ENCODE measurements around the gene SLC4A4.
"Not testable (repeated sequence)": the region's sequence is repeated elsewhere in the genome, so short reads cannot be mapped to it uniquely, and the experiment has no call there.

The SLC4A4 gene

GRCh38 chr4:71402616-71403015, 63.8 kb downstream of the SLC4A4 start:
- Histone ChIP-seq H3K27me3 (ENCODE audit: control insufficient read depth in 2 of 2, insufficient read depth in 2 of 2, low read length in 2 of 2) (no peaks in the 10 kb centered on the region), H3K4me1 (ENCODE audit: control insufficient read depth in 2 of 2, insufficient read depth in 2 of 2, low read length in 2 of 2) (no peaks in the 10 kb centered on the region), H3K4me3 (ENCODE audit: low read length in 2 of 2) (no peak overlapping the region), H3K9ac (ENCODE audit: low read depth in 1 of 2, low read length in 2 of 2) (no peak overlapping the region), H3K27ac (ENCODE audit: low read depth in 2 of 2, low read length in 2 of 2) (no peak overlapping the region), H3K9me3 (ENCODE audit: control insufficient read depth in 2 of 2, low read length in 2 of 2) (no peaks in the 10 kb centered on the region), H3K36me3 (ENCODE audit: control insufficient read depth in 2 of 2, insufficient read depth in 2 of 2, low read length in 2 of 2) (peaks cover 0 to 2% of the 10 kb centered on the region in 2 donors)

- H3K27me3 ChIP-seq (ENCODE audit: control insufficient read depth in 2 of 2, insufficient read depth in 2 of 2, low read length in 2 of 2): no peaks in the 10 kb centered on the region
- no peak overlapping the region for H3K4me3 ChIP-seq (ENCODE audit: low read length in 2 of 2)
- no peaks in the 10 kb centered on the region for H3K4me1 ChIP-seq (ENCODE audit: control insufficient read depth in 2 of 2, insufficient read depth in 2 of 2, low read length in 2 of 2)
- peaks cover 0 to 2% of the 10 kb centered on the region in 2 donors for H3K9me3 ChIP-seq (ENCODE audit: control insufficient read depth in 2 of 2, low read length in 2 of 2)
- H3K27ac ChIP-seq (ENCODE audit: low read depth in 2 of 2, low read length in 2 of 2): no peak overlapping the region
- peaks cover 2 to 4% of the 10 kb centered on the region in 2 donors for H3K36me3 ChIP-seq (ENCODE audit: control insufficient read depth in 2 of 2, insufficient read depth in 2 of 2, low read length in 2 of 2)
- H3K9ac ChIP-seq (ENCODE audit: low read depth in 1 of 2, low read length in 2 of 2): no peak overlapping the region
Measured at GRCh38 chr4:71404049-71404448, 65.2 kb downstream of the SLC4A4 start.

GRCh38 chr4:71405791-71406190, 67.0 kb downstream of the SLC4A4 start:
- Histone ChIP-seq H3K27ac (ENCODE audit: low read depth in 2 of 2, low read length in 2 of 2) (no peak overlapping the region), H3K9me3 (ENCODE audit: control insufficient read depth in 2 of 2, low read length in 2 of 2) (peaks cover 0 to 2% of the 10 kb centered on the region in 2 donors), H3K4me3 (ENCODE audit: low read length in 2 of 2) (no peak overlapping the region), H3K9ac (ENCODE audit: low read depth in 1 of 2, low read length in 2 of 2) (no peak overlapping the region), H3K27me3 (ENCODE audit: control insufficient read depth in 2 of 2, insufficient read depth in 2 of 2, low read length in 2 of 2) (no peaks in the 10 kb centered on the region), H3K4me1 (ENCODE audit: control insufficient read depth in 2 of 2, insufficient read depth in 2 of 2, low read length in 2 of 2) (peaks cover 0 to 4% of the 10 kb centered on the region in 2 donors), H3K36me3 (ENCODE audit: control insufficient read depth in 2 of 2, insufficient read depth in 2 of 2, low read length in 2 of 2) (peaks cover 2 to 4% of the 10 kb centered on the region in 2 donors)

GRCh38 chr4:71406459-71406963, 67.7 kb downstream of the SLC4A4 start:
- Histone ChIP-seq H3K9me3 (ENCODE audit: control insufficient read depth in 2 of 2, low read length in 2 of 2) (peaks cover 0 to 2% of the 10 kb centered on the region in 2 donors), H3K9ac (ENCODE audit: low read depth in 1 of 2, low read length in 2 of 2) (no peak overlapping the region), H3K4me3 (ENCODE audit: low read length in 2 of 2) (no peak overlapping the region), H3K4me1 (ENCODE audit: control insufficient read depth in 2 of 2, insufficient read depth in 2 of 2, low read length in 2 of 2) (peaks cover 0 to 6% of the 10 kb centered on the region in 2 donors), H3K36me3 (ENCODE audit: control insufficient read depth in 2 of 2, insufficient read depth in 2 of 2, low read length in 2 of 2) (peaks cover 0 to 4% of the 10 kb centered on the region in 2 donors), H3K27ac (ENCODE audit: low read depth in 2 of 2, low read length in 2 of 2) (no peak overlapping the region), H3K27me3 (ENCODE audit: control insufficient read depth in 2 of 2, insufficient read depth in 2 of 2, low read length in 2 of 2) (no peaks in the 10 kb centered on the region)

- H3K9me3 ChIP-seq (ENCODE audit: control insufficient read depth in 2 of 2, low read length in 2 of 2); H3K27ac ChIP-seq (ENCODE audit: low read depth in 2 of 2, low read length in 2 of 2); H3K9ac ChIP-seq (ENCODE audit: low read depth in 1 of 2, low read length in 2 of 2); H3K4me3 ChIP-seq (ENCODE audit: low read length in 2 of 2); H3K27me3 ChIP-seq (ENCODE audit: control insufficient read depth in 2 of 2, insufficient read depth in 2 of 2, low read length in 2 of 2); H3K36me3 ChIP-seq (ENCODE audit: control insufficient read depth in 2 of 2, insufficient read depth in 2 of 2, low read length in 2 of 2): not testable (repeated sequence)
- H3K4me1 ChIP-seq (ENCODE audit: control insufficient read depth in 2 of 2, insufficient read depth in 2 of 2, low read length in 2 of 2): peaks cover 1 to 10% of the 10 kb centered on the region in 2 donors
Measured at GRCh38 chr4:71408961-71409360, 70.1 kb downstream of the SLC4A4 start.

GRCh38 chr4:71411981-71412380, 73.2 kb downstream of the SLC4A4 start:
- peaks cover 0 to 2% of the 10 kb centered on the region in 2 donors for H3K9me3 ChIP-seq (ENCODE audit: control insufficient read depth in 2 of 2, low read length in 2 of 2)
- H3K9ac ChIP-seq (ENCODE audit: low read depth in 1 of 2, low read length in 2 of 2): no peak overlapping the region
- H3K4me1 ChIP-seq (ENCODE audit: control insufficient read depth in 2 of 2, insufficient read depth in 2 of 2, low read length in 2 of 2): peaks cover 10 to 19% of the 10 kb centered on the region in 2 donors
- H3K4me3 ChIP-seq (ENCODE audit: low read length in 2 of 2): no peak overlapping the region
- no peaks in the 10 kb centered on the region for H3K27me3 ChIP-seq (ENCODE audit: control insufficient read depth in 2 of 2, insufficient read depth in 2 of 2, low read length in 2 of 2)
- H3K36me3 ChIP-seq (ENCODE audit: control insufficient read depth in 2 of 2, insufficient read depth in 2 of 2, low read length in 2 of 2): peaks cover 0 to 4% of the 10 kb centered on the region in 2 donors
- no peak overlapping the region for H3K27ac ChIP-seq (ENCODE audit: low read depth in 2 of 2, low read length in 2 of 2)

GRCh38 chr4:71415491-71415890, 76.7 kb downstream of the SLC4A4 start:
- Histone ChIP-seq H3K9me3 (ENCODE audit: control insufficient read depth in 2 of 2, low read length in 2 of 2) (no peaks in the 10 kb centered on the region), H3K27me3 (ENCODE audit: control insufficient read depth in 2 of 2, insufficient read depth in 2 of 2, low read length in 2 of 2) (no peaks in the 10 kb centered on the region), H3K9ac (ENCODE audit: low read depth in 1 of 2, low read length in 2 of 2) (no peak overlapping the region), H3K4me1 (ENCODE audit: control insufficient read depth in 2 of 2, insufficient read depth in 2 of 2, low read length in 2 of 2) (peaks cover 12 to 16% of the 10 kb centered on the region in 2 donors), H3K4me3 (ENCODE audit: low read length in 2 of 2) (no peak overlapping the region), H3K36me3 (ENCODE audit: control insufficient read depth in 2 of 2, insufficient read depth in 2 of 2, low read length in 2 of 2) (no peaks in the 10 kb centered on the region), H3K27ac (ENCODE audit: low read depth in 2 of 2, low read length in 2 of 2) (no peak overlapping the region)

GRCh38 chr4:71417150-71417549, 78.3 kb downstream of the SLC4A4 start:
- H3K27ac ChIP-seq (ENCODE audit: low read depth in 2 of 2, low read length in 2 of 2): no peak overlapping the region
- H3K9ac ChIP-seq (ENCODE audit: low read depth in 1 of 2, low read length in 2 of 2): no peak overlapping the region
- no peaks in the 10 kb centered on the region for H3K36me3 ChIP-seq (ENCODE audit: control insufficient read depth in 2 of 2, insufficient read depth in 2 of 2, low read length in 2 of 2)
- H3K9me3 ChIP-seq (ENCODE audit: control insufficient read depth in 2 of 2, low read length in 2 of 2): no peaks in the 10 kb centered on the region
- no peak overlapping the region for H3K4me3 ChIP-seq (ENCODE audit: low read length in 2 of 2)
- H3K4me1 ChIP-seq (ENCODE audit: control insufficient read depth in 2 of 2, insufficient read depth in 2 of 2, low read length in 2 of 2): peaks cover 12 to 13% of the 10 kb centered on the region in 2 donors
- H3K27me3 ChIP-seq (ENCODE audit: control insufficient read depth in 2 of 2, insufficient read depth in 2 of 2, low read length in 2 of 2): no peaks in the 10 kb centered on the region

- H3K4me3 ChIP-seq (ENCODE audit: low read length in 2 of 2): peak overlapping the region in 1 of 2 donors; percentile 41
- H3K27ac ChIP-seq (ENCODE audit: low read depth in 2 of 2, low read length in 2 of 2): peak overlapping the region; percentile 52 to 58
- peaks cover 0 to 28% of the 10 kb centered on the region in 2 donors for H3K4me1 ChIP-seq (ENCODE audit: control insufficient read depth in 2 of 2, insufficient read depth in 2 of 2, low read length in 2 of 2)
- no peaks in the 10 kb centered on the region for H3K27me3 ChIP-seq (ENCODE audit: control insufficient read depth in 2 of 2, insufficient read depth in 2 of 2, low read length in 2 of 2)
- no peaks in the 10 kb centered on the region for H3K36me3 ChIP-seq (ENCODE audit: control insufficient read depth in 2 of 2, insufficient read depth in 2 of 2, low read length in 2 of 2)
- H3K9ac ChIP-seq (ENCODE audit: low read depth in 1 of 2, low read length in 2 of 2): no peak overlapping the region
- H3K9me3 ChIP-seq (ENCODE audit: control insufficient read depth in 2 of 2, low read length in 2 of 2): no peaks in the 10 kb centered on the region
Measured at GRCh38 chr4:71426381-71427042, 87.7 kb downstream of the SLC4A4 start.

GRCh38 chr4:71429106-71429505, 90.3 kb downstream of the SLC4A4 start:
- H3K4me1 ChIP-seq (ENCODE audit: control insufficient read depth in 2 of 2, insufficient read depth in 2 of 2, low read length in 2 of 2): peaks cover 0 to 34% of the 10 kb centered on the region in 2 donors
- H3K27ac ChIP-seq (ENCODE audit: low read depth in 2 of 2, low read length in 2 of 2): no peak overlapping the region
- H3K9me3 ChIP-seq (ENCODE audit: control insufficient read depth in 2 of 2, low read length in 2 of 2): no peaks in the 10 kb centered on the region
- no peak overlapping the region for H3K4me3 ChIP-seq (ENCODE audit: low read length in 2 of 2)
- no peak overlapping the region for H3K9ac ChIP-seq (ENCODE audit: low read depth in 1 of 2, low read length in 2 of 2)
- no peaks in the 10 kb centered on the region for H3K36me3 ChIP-seq (ENCODE audit: control insufficient read depth in 2 of 2, insufficient read depth in 2 of 2, low read length in 2 of 2)
- no peaks in the 10 kb centered on the region for H3K27me3 ChIP-seq (ENCODE audit: control insufficient read depth in 2 of 2, insufficient read depth in 2 of 2, low read length in 2 of 2)

All from mucosa of rectum (tissue), 2 donors.